Activated CD4-positive, alpha-beta T cell treated with anti-CD3 and anti-CD28 coated beads, Interleukin-2, amount 10 ng/mL, durations not matched to agents 24 days and 14 days (primary cell): ENCODE data around the gene PPARG. TPM values are rescaled to one million over a fixed set of nuclear protein-coding genes. Genes with fewer than 3 reads are reported as not detected.

Source experiments
- DNase-seq: peaks from one replicate; pipeline ENCODE4 v3.0.0; 2022
- H3K27ac Mint-ChIP-seq: one replicate; pipeline ENCODE4 v1.8.0; 2022; ENCODE audit warnings: mild to moderate bottlenecking, mixed read lengths
- H3K27me3 Mint-ChIP-seq: one replicate; pipeline ENCODE4 v1.8.0; 2022; ENCODE audit warnings: mixed read lengths
- H3K36me3 Mint-ChIP-seq: one replicate; pipeline ENCODE4 v1.8.0; 2022; ENCODE audit warnings: low read depth, mild to moderate bottlenecking, mixed read lengths
- H3K4me1 Mint-ChIP-seq: one replicate; pipeline ENCODE4 v1.8.0; 2021; ENCODE audit warnings: mixed read lengths
- H3K4me3 Mint-ChIP-seq: one replicate; pipeline ENCODE4 v1.8.0; 2022; ENCODE audit warnings: mild to moderate bottlenecking, moderate library complexity, mixed read lengths
- H3K9me3 Mint-ChIP-seq: one replicate; pipeline ENCODE4 v1.8.0; 2021; ENCODE audit warnings: mixed read lengths
- intact Hi-C: fragments of 100-400 bp; cut with micrococcal nuclease; formaldehyde crosslinking; loops from one replicate; pipeline ENCODE4 v1.15.1; 2023
- total RNA-seq: library from RNA; stranded (reverse); gene quantifications from 2 replicates; pipeline ENCODE4 v1.2.3, GENCODE V29; 2022

PPARG gene
- total RNA-seq, 1 donor from 2014 or later = 4.6 TPM

GRCh38 chr3:12328837-12329462 is 40.1 kb downstream of the PPARG start:
- Mint-ChIP-seq H3K27ac (no peak overlapping the region), H3K4me1 (peaks cover 2% of the 10 kb centered on the region), H3K36me3 (no peaks in the 10 kb centered on the region), H3K9me3 (peaks cover 4% of the 10 kb centered on the region), H3K4me3 (no peak overlapping the region), H3K27me3 (peaks cover 8% of the 10 kb centered on the region)
- intact Hi-C loops = no loop called here
- DNase-seq = no peak

GRCh38 chr3:12334786-12335185 is 45.9 kb downstream of the PPARG start:
- peaks cover 4% of the 10 kb centered on the region for H3K27me3 Mint-ChIP-seq
- H3K27ac Mint-ChIP-seq = no peak overlapping the region
- intact Hi-C loops = loop anchor here (5.0 kb wide), 1 partner anchor 63 kb away; no protein-coding TSS in a partner anchor
- no peaks in the 10 kb centered on the region for H3K36me3 Mint-ChIP-seq
- no peak for DNase-seq
- no peak overlapping the region for H3K4me3 Mint-ChIP-seq
- peaks cover 4% of the 10 kb centered on the region for H3K9me3 Mint-ChIP-seq
- peaks cover 16% of the 10 kb centered on the region for H3K4me1 Mint-ChIP-seq

GRCh38 chr3:12335421-12335820 is 46.6 kb downstream of the PPARG start:
- Mint-ChIP-seq H3K27me3 (peaks cover 4% of the 10 kb centered on the region), H3K4me3 (no peak overlapping the region), H3K36me3 (no peaks in the 10 kb centered on the region), H3K4me1 (peaks cover 16% of the 10 kb centered on the region), H3K27ac (no peak overlapping the region), H3K9me3 (peaks cover 2% of the 10 kb centered on the region)
- intact Hi-C loops = loop anchor here (5.0 kb wide), 1 partner anchor 62 kb away; no protein-coding TSS in a partner anchor
- DNase-seq = no peak

GRCh38 chr3:12336099-12336498 is 47.2 kb downstream of the PPARG start:
- H3K36me3 Mint-ChIP-seq = no peaks in the 10 kb centered on the region
- intact Hi-C loops = loop anchor here (1.0 to 5.0 kb wide), 2 partner anchors 61 to 149 kb away; no protein-coding TSS in a partner anchor
- H3K27me3 Mint-ChIP-seq = peaks cover 3% of the 10 kb centered on the region
- DNase-seq = peak; percentile 65
- peak overlapping the region; percentile 22 for H3K4me3 Mint-ChIP-seq
- H3K4me1 Mint-ChIP-seq = peaks cover 16% of the 10 kb centered on the region
- peak overlapping the region; percentile 59 for H3K27ac Mint-ChIP-seq
- H3K9me3 Mint-ChIP-seq = no peaks in the 10 kb centered on the region

GRCh38 chr3:12338595-12339546 is 50.0 kb downstream of the PPARG start:
- Mint-ChIP-seq H3K4me3 (no peak overlapping the region), H3K4me1 (peaks cover 16% of the 10 kb centered on the region), H3K36me3 (no peaks in the 10 kb centered on the region), H3K9me3 (no peaks in the 10 kb centered on the region), H3K27me3 (peaks cover 10% of the 10 kb centered on the region), H3K27ac (no peak overlapping the region)
- no peak for DNase-seq
- intact Hi-C loops = loop anchor here (5.0 kb wide), 1 partner anchor 58 kb away; no protein-coding TSS in a partner anchor

- no peak overlapping the region for H3K4me3 Mint-ChIP-seq
- no peaks in the 10 kb centered on the region for H3K9me3 Mint-ChIP-seq
- no peak for DNase-seq
- peaks cover 10% of the 10 kb centered on the region for H3K27me3 Mint-ChIP-seq
- H3K36me3 Mint-ChIP-seq = no peaks in the 10 kb centered on the region
- intact Hi-C loops = loop anchor here (5.0 kb wide), 1 partner anchor 57 kb away; no protein-coding TSS in a partner anchor
- no peak overlapping the region for H3K27ac Mint-ChIP-seq
- peaks cover 16% of the 10 kb centered on the region for H3K4me1 Mint-ChIP-seq
These were observed 51.0 kb downstream of the PPARG start for GRCh38 chr3:12339701-12340480.

GRCh38 chr3:12340506-12340905 is 51.6 kb downstream of the PPARG start:
- peaks cover under 1% of the 10 kb centered on the region for H3K9me3 Mint-ChIP-seq
- H3K36me3 Mint-ChIP-seq = no peaks in the 10 kb centered on the region
- H3K4me3 Mint-ChIP-seq = no peak overlapping the region
- no peak for DNase-seq
- intact Hi-C loops = no loop called here
- H3K4me1 Mint-ChIP-seq = peaks cover 16% of the 10 kb centered on the region
- peaks cover 11% of the 10 kb centered on the region for H3K27me3 Mint-ChIP-seq
- H3K27ac Mint-ChIP-seq = no peak overlapping the region

GRCh38 chr3:12342151-12342550 is 53.3 kb downstream of the PPARG start:
- Mint-ChIP-seq H3K4me3 (no peak overlapping the region), H3K4me1 (peaks cover 6% of the 10 kb centered on the region), H3K9me3 (peaks cover 5% of the 10 kb centered on the region), H3K27me3 (peaks cover 16% of the 10 kb centered on the region), H3K36me3 (no peaks in the 10 kb centered on the region), H3K27ac (no peak overlapping the region)
- intact Hi-C loops = no loop called here
- DNase-seq = no peak

- Mint-ChIP-seq H3K4me3 (no peak overlapping the region), H3K27me3 (peaks cover 21% of the 10 kb centered on the region), H3K27ac (no peak overlapping the region), H3K4me1 (peaks cover 5% of the 10 kb centered on the region), H3K36me3 (no peaks in the 10 kb centered on the region), H3K9me3 (peaks cover 5% of the 10 kb centered on the region)
- intact Hi-C loops = no loop called here
- DNase-seq = no peak
These were observed 54.2 kb downstream of the PPARG start for GRCh38 chr3:12343047-12343501.

GRCh38 chr3:12345141-12345561 is 56.3 kb downstream of the PPARG start:
- peaks cover 5% of the 10 kb centered on the region for H3K9me3 Mint-ChIP-seq
- no peak for DNase-seq
- peaks cover 27% of the 10 kb centered on the region for H3K27me3 Mint-ChIP-seq
- H3K4me3 Mint-ChIP-seq = no peak overlapping the region
- peaks cover 5% of the 10 kb centered on the region for H3K4me1 Mint-ChIP-seq
- no peak overlapping the region for H3K27ac Mint-ChIP-seq
- no peaks in the 10 kb centered on the region for H3K36me3 Mint-ChIP-seq
- intact Hi-C loops = no loop called here

- peaks cover 5% of the 10 kb centered on the region for H3K4me1 Mint-ChIP-seq
- H3K4me3 Mint-ChIP-seq = no peak overlapping the region
- H3K36me3 Mint-ChIP-seq = no peaks in the 10 kb centered on the region
- peaks cover 5% of the 10 kb centered on the region for H3K9me3 Mint-ChIP-seq
- H3K27ac Mint-ChIP-seq = peak overlapping the region; percentile 44
- no peak for DNase-seq
- intact Hi-C loops = no loop called here
- H3K27me3 Mint-ChIP-seq = peaks cover 26% of the 10 kb centered on the region
These were observed 57.0 kb downstream of the PPARG start for GRCh38 chr3:12345584-12346494.

- Mint-ChIP-seq H3K27ac (no peak overlapping the region), H3K36me3 (no peaks in the 10 kb centered on the region), H3K4me1 (peaks cover 5% of the 10 kb centered on the region), H3K4me3 (no peak overlapping the region), H3K27me3 (peaks cover 27% of the 10 kb centered on the region), H3K9me3 (peaks cover 5% of the 10 kb centered on the region)
- intact Hi-C loops = no loop called here
- no peak for DNase-seq
These were observed 58.4 kb downstream of the PPARG start for GRCh38 chr3:12347301-12347700.
